ENCODE results near the gene LETM1. TPM values are rescaled to one million over a fixed set of nuclear protein-coding genes. Genes with fewer than 3 reads are reported as not detected.
A peak's percentile ranks its signal among the peaks of the same experiment; 100 is the strongest.

Gene LETM1
- total RNA-seq, 1 donor, result 51.7 TPM

DNA sequence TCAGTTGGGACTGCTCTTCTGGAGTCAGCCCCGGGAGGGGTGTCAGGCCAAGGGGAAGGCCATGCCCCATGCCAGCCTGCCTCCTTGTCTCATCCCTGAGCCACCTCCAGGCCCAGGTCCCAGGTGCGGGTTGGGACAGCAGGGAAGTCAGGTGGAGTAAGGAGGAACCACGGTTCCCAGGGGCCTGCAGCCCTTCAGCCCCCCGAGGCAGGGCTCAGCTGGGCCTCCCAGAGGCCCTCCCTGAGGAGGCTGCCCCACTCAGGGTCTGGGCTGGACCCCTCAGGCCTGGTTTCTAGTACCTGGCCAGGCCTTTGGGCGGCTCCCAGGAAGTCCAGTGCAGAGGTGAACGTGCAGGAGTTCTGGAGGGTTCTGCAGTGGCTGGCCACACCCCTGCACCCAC lies 86.3 kb downstream of the LETM1 start:
- TF ChIP-seq, protein P1, sequence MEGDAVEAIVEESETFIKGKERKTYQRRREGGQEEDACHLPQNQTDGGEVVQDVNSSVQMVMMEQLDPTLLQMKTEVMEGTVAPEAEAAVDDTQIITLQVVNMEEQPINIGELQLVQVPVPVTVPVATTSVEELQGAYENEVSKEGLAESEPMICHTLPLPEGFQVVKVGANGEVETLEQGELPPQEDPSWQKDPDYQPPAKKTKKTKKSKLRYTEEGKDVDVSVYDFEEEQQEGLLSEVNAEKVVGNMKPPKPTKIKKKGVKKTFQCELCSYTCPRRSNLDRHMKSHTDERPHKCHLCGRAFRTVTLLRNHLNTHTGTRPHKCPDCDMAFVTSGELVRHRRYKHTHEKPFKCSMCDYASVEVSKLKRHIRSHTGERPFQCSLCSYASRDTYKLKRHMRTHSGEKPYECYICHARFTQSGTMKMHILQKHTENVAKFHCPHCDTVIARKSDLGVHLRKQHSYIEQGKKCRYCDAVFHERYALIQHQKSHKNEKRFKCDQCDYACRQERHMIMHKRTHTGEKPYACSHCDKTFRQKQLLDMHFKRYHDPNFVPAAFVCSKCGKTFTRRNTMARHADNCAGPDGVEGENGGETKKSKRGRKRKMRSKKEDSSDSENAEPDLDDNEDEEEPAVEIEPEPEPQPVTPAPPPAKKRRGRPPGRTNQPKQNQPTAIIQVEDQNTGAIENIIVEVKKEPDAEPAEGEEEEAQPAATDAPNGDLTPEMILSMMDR (IDR thresholded peaks at IDR 0.05; ENCODE audit: insufficient read depth, low read length), result no peak
- DNase-seq (ENCODE audit: low read depth), result no peak
- H3K4me3 ChIP-seq (ENCODE audit: low read depth, low read length), result no peak overlapping the region

DNA sequence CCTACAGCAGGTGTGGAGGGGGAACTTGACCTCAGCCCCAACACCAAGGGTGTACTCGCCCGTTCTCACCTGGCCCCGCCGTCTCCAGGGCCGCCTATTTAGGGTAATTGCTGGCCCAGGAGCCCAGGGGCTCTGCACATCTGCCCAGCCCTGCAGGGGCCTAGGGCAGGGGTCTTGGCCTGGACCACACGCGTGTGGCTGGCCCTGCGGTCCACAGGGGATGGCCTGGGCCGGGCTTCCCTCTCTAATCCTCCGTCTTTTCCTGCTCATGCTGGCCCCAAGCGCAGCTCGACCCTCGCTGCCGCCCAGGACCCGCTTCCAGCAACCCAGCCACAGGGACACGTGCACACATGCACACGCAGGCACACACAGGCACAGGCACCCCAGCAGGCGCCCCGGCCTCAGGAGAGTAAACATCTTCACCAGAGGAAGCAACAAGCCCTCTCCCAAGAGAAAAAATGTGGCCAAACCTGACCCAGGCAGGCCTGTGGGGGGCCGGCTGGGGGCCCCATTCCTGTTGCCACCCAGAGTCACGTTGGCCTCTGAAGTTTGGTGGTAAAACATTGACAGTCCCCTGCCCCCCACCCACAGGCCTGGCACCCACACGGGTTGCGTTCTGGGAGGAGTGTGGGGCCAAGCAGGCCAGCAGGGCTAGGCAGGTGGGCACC lies 87.5 kb downstream of the LETM1 start:
- TF ChIP-seq, protein P1 (IDR thresholded peaks at IDR 0.05; ENCODE audit: insufficient read depth, low read length), result no peak
- no peak for DNase-seq (ENCODE audit: low read depth)

DNA sequence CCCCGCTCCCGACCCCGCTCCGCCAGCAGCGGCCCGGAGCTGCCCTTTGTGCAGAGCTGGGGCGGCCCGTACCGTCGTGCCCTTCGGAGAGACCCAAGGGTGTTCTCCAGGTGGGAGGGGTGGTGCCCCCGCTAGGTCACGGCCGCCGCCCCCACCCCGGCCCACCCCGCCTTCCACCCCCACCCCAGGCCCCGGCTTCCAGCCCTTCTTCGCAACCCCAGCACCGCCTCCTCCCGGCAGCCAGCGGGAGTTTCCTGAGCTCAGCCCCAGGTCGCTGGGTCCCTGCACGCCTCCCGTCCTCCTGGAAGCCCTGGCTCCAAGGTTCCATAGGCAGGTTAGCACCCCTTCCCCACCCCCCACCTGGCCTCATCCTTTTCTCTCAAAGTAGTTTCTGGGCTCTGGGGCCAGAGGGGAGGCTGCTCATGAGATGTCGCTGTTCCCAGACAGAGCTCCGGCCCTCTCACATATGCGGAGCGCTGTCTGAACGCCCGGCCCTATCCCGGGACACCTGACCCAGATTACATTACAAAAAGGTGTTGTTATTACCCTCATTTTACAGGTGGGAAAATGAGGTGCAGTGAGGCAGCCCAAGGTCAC lies 88.1 kb downstream of the LETM1 start:
- TF ChIP-seq, protein P1 (IDR thresholded peaks at IDR 0.05; ENCODE audit: insufficient read depth, low read length), result peak; percentile 58
- peak overlapping the region; percentile 46 for H3K4me3 ChIP-seq (ENCODE audit: low read depth, low read length)
- DNase-seq (ENCODE audit: low read depth), result peak; percentile 14

More for the DNA sequence above, 87.5 kb downstream of the LETM1 start:
- H3K4me3 ChIP-seq (ENCODE audit: low read depth, low read length), result no peak overlapping the region

DNA sequence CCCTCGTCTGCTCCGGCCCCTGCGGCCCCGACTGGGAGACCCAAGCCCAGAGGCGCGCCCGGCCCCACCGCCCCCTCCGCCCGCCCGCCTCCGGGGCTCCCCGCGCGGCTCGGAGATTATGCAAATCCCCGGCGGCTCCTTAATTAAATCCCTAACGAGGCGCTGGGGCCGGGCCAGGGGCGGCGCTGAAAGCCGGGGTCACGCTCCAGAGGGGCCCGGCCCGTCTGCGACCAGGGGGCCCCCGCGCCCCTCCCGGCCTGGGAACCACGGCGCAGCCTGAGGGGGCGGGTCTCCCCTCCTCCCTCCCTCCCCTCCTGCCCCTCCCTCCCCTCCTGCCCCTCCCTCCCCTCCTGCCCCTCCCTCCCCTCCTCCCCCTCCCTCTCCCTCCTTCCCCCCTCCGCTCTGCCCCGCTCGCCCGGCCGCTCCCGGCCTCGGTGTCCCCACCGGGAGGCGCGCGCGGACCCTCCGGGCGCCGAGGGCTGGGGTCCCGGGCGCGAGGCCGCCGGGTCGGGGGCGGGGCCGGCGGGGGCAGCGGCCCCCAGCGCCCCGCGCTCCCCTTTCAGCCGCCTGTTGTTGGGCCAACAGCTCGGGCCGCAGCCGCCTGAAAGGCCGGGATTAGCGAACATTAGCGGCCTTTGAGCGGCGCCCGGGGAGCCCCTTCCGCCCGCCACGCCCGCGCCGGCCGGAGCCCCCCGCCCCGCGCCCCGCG lies 88.7 kb downstream of the LETM1 start:
- DNase-seq (ENCODE audit: low read depth), result peak; percentile 16
- peak overlapping the region; percentile 46 for H3K4me3 ChIP-seq (ENCODE audit: low read depth, low read length)

DNA sequence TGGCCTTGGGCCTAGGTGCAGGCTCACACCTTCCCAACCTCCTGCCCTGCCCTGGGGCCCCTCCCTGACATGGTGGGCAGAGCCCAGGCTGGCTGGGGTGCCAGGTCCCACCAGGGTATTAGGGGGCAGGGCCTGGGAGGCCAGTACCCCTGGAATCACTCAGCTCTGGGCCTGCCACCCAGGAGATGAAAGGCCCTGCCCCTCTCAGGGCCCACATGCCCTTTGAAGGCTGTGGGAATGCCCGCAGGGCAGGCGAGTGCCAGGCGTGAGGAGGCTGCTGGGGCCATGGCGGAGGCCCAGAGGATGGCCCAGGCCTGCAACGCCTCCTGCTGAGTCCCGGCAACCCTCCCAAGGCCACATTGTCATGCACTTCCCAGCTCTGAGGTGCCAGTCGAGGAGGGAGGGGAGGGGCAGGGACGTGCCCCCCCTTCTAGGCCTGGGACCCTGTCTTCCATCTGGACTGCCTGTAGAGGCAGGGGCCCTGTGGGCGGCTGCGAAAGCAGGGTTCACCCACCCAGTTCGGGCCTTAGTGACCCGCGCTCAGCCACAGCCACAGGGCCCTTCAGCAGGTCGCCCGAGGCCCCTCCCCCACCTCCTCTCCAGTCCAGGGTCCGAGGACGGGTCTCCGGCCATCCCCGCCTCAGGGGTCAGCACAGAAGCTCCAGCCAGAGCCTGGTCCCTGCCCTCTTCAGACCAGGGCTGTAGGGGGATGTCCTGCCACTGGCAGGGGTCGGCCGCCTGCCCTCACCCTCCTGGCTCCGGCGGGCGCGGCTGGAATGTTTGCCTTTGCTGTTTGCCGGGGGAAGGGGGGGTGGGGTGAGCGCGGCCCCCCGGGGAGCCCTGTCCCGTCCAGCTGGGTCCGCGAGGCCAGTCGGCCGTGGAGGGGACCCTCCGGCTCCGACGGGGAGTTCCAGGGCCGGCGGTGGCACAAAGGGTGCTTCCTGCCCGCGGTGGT lies 89.6 kb downstream of the LETM1 start:
- TF ChIP-seq, protein P1 (IDR thresholded peaks at IDR 0.05; ENCODE audit: insufficient read depth, low read length), result no peak

More for the DNA sequence above, 88.7 kb downstream of the LETM1 start:
- TF ChIP-seq, protein P1 (IDR thresholded peaks at IDR 0.05; ENCODE audit: insufficient read depth, low read length), result no peak

DNA sequence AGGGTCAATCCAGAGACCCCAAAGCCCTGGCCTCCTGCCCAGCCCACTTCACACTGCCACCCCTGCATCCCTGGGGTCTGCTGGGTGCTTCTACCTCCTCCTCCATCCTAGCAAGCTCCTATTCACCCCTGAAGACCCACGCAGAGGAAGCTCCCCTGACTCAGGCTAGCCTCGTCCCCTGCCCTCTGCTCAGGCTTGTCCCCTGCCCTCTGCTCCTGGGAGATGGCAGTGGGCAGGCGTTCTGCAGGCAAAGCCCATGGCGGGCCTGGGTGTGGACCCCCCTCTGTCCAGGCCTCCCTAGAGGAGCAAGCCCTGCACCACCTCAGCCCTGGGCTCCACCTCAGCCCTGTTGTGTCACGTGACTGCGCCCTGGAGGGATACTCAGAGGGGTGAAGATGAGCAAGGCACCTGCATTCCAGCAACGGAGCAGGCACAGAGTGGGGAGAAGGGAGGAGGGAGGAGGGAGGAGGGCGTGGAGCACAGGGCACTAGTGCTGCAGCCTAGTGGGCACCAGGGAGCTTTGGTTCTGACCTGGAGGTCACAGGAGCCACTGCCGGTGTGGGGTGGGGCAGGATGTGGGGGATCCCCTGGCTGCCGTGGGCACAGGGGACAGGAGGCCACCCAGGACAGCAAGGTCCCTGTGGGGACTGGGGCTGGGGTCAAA lies 90.4 kb downstream of the LETM1 start:
- TF ChIP-seq, protein P1 (IDR thresholded peaks at IDR 0.05; ENCODE audit: insufficient read depth, low read length), result no peak
- DNase-seq (ENCODE audit: low read depth), result no peak
- no peak overlapping the region for H3K4me3 ChIP-seq (ENCODE audit: low read depth, low read length)

More for the DNA sequence above, 89.6 kb downstream of the LETM1 start:
- H3K4me3 ChIP-seq (ENCODE audit: low read depth, low read length), result no peak overlapping the region
- DNase-seq (ENCODE audit: low read depth), result no peak

All from fibroblast of the aortic adventitia (primary cell).